ENCODE measurements around the gene MAP3K5.
"Not testable (repeated sequence)": the region's sequence is repeated elsewhere in the genome, so short reads cannot be mapped to it uniquely, and the experiment has no call there.

MAP3K5 gene

DNA sequence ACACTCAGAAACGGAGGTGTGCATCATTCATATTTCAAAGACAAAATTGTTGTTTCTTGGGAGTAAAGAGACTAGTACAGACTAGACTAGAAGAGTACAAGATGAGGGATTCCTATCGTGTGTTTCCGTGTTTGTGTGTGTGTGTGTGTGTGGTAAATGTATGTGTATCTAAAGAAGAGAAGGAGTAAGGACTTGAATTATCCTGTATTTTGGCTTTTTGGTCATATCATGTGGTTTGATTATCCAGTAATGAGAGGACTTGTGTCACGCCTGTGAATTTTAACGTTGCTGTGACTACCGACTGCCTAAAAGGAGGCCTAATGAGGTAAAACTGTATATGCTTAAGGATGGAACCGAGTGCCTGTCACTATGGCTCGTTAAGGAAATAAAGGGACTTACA is 197.6 kb downstream of the MAP3K5 start (continued):
- TF ChIP-seq ZNF565 (CRISPR knock-in tag; conservative IDR thresholded peaks at IDR 0.05; ENCODE audit: low read depth): no peak
- TF ChIP-seq, protein P1, sequence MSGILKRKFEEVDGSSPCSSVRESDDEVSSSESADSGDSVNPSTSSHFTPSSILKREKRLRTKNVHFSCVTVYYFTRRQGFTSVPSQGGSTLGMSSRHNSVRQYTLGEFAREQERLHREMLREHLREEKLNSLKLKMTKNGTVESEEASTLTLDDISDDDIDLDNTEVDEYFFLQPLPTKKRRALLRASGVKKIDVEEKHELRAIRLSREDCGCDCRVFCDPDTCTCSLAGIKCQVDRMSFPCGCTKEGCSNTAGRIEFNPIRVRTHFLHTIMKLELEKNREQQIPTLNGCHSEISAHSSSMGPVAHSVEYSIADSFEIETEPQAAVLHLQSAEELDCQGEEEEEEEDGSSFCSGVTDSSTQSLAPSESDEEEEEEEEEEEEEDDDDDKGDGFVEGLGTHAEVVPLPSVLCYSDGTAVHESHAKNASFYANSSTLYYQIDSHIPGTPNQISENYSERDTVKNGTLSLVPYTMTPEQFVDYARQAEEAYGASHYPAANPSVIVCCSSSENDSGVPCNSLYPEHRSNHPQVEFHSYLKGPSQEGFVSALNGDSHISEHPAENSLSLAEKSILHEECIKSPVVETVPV (CRISPR knock-in tag; IDR thresholded peaks at IDR 0.05): no peak

DNA sequence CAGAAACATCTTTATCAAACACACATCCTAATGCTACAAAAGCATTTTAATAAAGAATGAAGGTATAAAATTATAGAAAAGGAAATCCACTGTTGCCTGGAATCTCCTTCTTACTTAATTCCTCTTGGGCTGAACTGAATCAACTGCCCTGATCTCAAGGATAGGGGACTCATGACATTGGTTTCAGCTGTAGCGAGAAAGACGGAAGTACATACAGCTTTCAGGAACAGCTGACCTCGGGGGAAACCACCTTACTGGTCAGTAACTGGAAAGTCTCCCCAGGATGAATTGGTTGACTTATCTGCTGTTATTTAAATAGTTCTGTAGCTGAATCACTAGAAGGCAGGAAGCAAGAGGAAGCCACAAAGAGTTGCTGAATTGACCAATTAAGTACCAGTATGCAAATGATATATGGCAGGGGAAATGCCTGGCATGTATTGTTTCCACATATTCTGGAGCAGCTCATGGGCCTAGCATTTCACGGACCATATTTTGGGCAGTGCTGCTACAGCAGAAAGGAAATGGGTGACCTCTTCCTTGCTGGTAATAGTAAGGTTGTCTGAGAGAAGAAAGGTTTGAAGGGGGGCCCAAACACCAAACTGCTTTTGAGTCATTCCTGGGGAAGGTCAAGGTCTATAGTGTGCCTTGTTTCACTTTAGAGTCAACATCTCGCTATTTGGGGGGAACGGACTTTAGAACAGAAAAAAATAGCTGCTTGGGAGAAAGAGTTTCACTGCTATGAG is 198.4 kb downstream of the MAP3K5 start:
- ATAC-seq: peak; percentile 99
- TF ChIP-seq CSDC2 (CRISPR knock-in tag; IDR thresholded peaks at IDR 0.05) (peak; percentile 63; the same call in 1 of the 2 replicates), TOX (CRISPR knock-in tag; IDR thresholded peaks at IDR 0.05; ENCODE audit: borderline replicate concordance) (no peak), ISL1 (CRISPR knock-in tag; IDR thresholded peaks at IDR 0.05) (0 out of 2 replicates have a peak, but pooled peaks have one; percentile 12), ZFP3 (CRISPR knock-in tag; IDR thresholded peaks at IDR 0.05) (0 out of 2 replicates have a peak, but pooled peaks have one; percentile 63), GLIS3 (CRISPR knock-in tag; IDR thresholded peaks at IDR 0.05) (no peak), SNAI2 (CRISPR knock-in tag; IDR thresholded peaks at IDR 0.05) (no peak), ZNF565 (CRISPR knock-in tag; conservative IDR thresholded peaks at IDR 0.05; ENCODE audit: low read depth) (no peak)
- TF ChIP-seq, protein P2, sequence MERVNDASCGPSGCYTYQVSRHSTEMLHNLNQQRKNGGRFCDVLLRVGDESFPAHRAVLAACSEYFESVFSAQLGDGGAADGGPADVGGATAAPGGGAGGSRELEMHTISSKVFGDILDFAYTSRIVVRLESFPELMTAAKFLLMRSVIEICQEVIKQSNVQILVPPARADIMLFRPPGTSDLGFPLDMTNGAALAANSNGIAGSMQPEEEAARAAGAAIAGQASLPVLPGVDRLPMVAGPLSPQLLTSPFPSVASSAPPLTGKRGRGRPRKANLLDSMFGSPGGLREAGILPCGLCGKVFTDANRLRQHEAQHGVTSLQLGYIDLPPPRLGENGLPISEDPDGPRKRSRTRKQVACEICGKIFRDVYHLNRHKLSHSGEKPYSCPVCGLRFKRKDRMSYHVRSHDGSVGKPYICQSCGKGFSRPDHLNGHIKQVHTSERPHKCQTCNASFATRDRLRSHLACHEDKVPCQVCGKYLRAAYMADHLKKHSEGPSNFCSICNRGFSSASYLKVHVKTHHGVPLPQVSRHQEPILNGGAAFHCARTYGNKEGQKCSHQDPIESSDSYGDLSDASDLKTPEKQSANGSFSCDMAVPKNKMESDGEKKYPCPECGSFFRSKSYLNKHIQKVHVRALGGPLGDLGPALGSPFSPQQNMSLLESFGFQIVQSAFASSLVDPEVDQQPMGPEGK (CRISPR knock-in tag; IDR thresholded peaks at IDR 0.05; ENCODE audit: borderline replicate concordance): peak; percentile 74; the same call in 1 of the 2 replicates
- TF ChIP-seq, protein P3, sequence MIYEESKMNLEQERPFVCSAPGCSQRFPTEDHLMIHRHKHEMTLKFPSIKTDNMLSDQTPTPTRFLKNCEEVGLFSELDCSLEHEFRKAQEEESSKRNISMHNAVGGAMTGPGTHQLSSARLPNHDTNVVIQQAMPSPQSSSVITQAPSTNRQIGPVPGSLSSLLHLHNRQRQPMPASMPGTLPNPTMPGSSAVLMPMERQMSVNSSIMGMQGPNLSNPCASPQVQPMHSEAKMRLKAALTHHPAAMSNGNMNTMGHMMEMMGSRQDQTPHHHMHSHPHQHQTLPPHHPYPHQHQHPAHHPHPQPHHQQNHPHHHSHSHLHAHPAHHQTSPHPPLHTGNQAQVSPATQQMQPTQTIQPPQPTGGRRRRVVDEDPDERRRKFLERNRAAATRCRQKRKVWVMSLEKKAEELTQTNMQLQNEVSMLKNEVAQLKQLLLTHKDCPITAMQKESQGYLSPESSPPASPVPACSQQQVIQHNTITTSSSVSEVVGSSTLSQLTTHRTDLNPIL (CRISPR knock-in tag; IDR thresholded peaks at IDR 0.05; ENCODE audit: low read depth): no peak

DNA sequence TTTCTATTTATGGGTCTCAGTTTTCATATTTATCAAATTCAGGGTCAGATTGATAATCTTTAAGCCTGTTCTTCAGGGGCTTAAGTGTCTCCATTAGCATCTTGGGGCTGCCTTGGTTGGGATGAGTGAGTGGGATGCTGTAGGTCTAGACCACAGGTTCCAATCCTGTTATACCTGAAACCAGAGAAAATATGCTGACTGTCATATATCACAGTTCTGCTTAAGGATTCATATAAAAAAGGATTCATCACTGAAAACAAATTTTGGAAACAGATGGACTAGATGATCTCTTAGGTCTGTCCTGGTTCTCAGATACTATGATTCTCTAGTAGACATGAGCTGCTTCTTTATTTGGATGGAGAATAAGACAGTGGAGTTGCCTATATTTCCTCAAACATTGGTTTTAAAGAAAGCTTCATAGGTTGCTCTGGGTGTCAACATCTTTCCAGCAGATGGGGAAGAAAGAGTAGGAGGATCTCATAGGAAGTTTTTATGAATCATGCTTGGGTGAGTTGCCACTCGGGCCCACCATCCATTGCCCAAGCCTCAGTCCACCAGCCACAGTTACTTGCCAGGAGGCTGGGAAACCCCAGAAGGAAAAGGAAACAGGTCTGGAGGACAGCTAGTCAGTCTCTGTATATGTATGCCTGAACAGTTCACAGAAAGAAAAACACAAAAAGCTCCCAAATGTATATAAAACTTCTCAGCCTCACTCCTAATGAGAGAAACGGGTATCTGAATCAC is 199.2 kb downstream of the MAP3K5 start:
- no peak for ATAC-seq

DNA sequence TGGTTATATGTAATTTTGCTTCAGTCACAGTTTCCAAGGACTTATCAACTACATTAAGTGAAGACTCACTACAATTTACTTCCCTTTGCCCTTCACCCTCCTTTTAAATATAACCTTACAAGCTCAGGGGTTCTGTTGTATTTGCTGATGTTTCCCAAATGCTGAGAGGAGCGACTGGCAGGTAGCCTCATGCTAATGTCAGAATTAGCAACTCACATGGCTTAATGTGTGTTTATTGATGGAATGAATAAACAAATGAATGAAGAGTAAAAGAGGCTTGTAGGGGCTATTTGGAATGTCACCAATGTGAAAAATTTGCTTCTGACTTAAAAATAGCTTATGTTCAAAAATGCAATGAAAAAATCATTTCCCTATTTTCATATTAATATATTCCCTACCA is 200.7 kb downstream of the MAP3K5 start:
- no peak for ATAC-seq
- TF ChIP-seq ZC3H10 (CRISPR knock-in tag; IDR thresholded peaks at IDR 0.05) (no peak), GLIS3 (CRISPR knock-in tag; IDR thresholded peaks at IDR 0.05) (no peak), ZFP3 (CRISPR knock-in tag; IDR thresholded peaks at IDR 0.05) (no peak), TOX (CRISPR knock-in tag; IDR thresholded peaks at IDR 0.05; ENCODE audit: borderline replicate concordance) (no peak)

More for the DNA sequence above, 199.2 kb downstream of the MAP3K5 start:
- no peak for TF ChIP-seq CSDC2 (CRISPR knock-in tag; IDR thresholded peaks at IDR 0.05)
- TF ChIP-seq PPARA (CRISPR knock-in tag; IDR thresholded peaks at IDR 0.05; ENCODE audit: borderline replicate concordance): no peak
- no peak for TF ChIP-seq GLIS3 (CRISPR knock-in tag; IDR thresholded peaks at IDR 0.05)

DNA sequence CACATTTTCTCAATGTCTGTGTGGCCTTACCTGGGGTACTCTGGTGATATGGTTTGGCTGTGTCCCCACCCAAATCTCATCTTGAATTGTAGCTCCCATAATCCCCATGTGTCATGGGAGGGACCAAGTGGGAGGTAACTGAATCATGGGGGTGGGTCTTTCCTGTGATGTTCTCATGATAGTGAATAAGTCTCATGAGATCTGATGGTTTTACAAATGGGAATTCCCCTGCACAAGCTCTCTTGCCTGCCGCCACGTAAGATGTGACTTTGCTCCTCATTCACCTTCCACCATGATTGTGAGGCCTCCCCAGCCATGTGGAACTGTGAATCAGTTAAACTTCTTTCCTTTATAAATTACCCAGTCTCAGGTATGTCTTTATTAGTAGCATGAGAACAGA is 201.4 kb downstream of the MAP3K5 start:
- ATAC-seq: not testable (repeated sequence)

DNA sequence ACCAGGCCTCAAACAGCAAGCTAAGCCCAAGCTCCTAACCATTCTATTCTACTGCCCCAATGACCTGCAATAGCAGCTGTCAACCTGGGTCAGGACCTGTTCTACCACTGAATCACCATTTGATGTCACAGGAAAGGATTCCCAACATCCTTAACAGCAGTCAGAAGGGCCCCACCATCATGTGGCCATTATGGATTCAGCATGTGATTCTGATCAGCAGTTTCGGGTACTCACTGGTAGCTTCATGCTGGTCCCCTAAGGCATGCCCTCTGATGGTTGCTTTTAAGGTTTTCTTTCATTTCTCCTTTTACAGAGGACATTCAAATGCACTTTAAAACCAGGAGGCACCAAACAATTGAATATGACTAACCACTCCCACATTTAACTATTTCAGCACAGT is 204.8 kb downstream of the MAP3K5 start:
- TF ChIP-seq BACH2 (CRISPR knock-in tag; IDR thresholded peaks at IDR 0.05; ENCODE audit: borderline replicate concordance): no peak
- TF ChIP-seq, protein P4, sequence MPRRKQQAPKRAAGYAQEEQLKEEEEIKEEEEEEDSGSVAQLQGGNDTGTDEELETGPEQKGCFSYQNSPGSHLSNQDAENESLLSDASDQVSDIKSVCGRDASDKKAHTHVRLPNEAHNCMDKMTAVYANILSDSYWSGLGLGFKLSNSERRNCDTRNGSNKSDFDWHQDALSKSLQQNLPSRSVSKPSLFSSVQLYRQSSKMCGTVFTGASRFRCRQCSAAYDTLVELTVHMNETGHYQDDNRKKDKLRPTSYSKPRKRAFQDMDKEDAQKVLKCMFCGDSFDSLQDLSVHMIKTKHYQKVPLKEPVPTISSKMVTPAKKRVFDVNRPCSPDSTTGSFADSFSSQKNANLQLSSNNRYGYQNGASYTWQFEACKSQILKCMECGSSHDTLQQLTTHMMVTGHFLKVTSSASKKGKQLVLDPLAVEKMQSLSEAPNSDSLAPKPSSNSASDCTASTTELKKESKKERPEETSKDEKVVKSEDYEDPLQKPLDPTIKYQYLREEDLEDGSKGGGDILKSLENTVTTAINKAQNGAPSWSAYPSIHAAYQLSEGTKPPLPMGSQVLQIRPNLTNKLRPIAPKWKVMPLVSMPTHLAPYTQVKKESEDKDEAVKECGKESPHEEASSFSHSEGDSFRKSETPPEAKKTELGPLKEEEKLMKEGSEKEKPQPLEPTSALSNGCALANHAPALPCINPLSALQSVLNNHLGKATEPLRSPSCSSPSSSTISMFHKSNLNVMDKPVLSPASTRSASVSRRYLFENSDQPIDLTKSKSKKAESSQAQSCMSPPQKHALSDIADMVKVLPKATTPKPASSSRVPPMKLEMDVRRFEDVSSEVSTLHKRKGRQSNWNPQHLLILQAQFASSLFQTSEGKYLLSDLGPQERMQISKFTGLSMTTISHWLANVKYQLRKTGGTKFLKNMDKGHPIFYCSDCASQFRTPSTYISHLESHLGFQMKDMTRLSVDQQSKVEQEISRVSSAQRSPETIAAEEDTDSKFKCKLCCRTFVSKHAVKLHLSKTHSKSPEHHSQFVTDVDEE (CRISPR knock-in tag; IDR thresholded peaks at IDR 0.05): no peak
- TF ChIP-seq, protein P3 (CRISPR knock-in tag; IDR thresholded peaks at IDR 0.05; ENCODE audit: low read depth): no peak
- TF ChIP-seq ZC3H10 (CRISPR knock-in tag; IDR thresholded peaks at IDR 0.05): no peak
- no peak for TF ChIP-seq ZFP30 (CRISPR knock-in tag; IDR thresholded peaks at IDR 0.05)
- TF ChIP-seq, protein P1 (CRISPR knock-in tag; IDR thresholded peaks at IDR 0.05): no peak
- no peak for TF ChIP-seq TOX (CRISPR knock-in tag; IDR thresholded peaks at IDR 0.05; ENCODE audit: borderline replicate concordance)

More for the DNA sequence above, 204.8 kb downstream of the MAP3K5 start:
- no peak for ATAC-seq
